HG03064 (cell line): Measurements from ENCODE around the gene MLLT1.

ENCODE experiments used
- ATAC-seq: cut with Tn5 transposase; IDR thresholded peaks from one replicate; pipeline ENCODE4 v1.9.1; 2021; ENCODE audit warnings: low read depth; ENCODE audit not compliant: unreplicated experiment

The MLLT1 gene

DNA sequence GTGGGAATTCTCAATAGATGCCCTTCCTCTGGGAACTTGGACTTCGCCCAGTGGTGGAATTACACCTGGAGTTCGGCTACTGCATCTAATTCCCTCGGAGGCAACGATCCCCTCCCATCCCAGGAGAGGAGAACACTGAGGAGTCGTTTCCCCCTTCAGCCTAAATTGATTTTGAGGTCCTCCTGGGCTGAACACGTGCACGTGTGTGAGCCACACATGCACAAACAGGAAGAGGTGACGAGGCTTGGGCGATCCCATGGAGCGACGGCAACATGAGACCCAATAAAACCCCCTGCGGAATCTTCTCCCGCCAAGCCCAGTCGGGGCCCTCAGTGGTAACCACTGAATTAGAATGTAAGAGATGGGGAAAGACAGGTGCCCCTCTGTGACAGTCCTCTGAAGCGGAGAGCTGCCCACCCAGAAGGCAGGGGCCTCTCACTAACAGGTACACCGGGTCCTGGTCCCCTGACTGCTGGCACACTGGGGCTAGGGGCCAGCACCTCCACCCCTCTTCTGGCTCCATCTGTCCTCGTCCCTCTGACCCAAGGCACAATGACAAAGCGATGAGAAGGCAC is 4.5 kb downstream of the MLLT1 start:
- ATAC-seq = no peak

DNA sequence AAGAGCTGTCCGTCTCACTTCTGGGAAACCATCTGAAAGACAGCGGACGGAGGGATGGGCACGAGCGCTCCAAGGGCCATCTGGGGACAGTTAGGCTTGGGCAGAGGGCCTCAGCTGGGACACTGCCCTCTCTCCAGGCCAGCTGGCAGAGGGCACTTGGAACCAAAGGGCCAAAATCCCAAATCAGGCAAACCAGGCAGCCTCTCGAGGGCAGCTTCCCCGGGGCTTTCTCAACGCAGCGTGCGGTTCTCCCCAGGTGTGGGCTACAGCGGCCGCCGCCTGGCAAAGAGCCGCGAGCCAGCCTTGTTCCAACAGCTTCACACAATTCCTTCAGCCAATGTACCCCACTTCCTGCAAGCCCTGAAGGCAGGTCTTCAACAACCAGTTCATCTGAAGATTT is 5.0 kb downstream of the MLLT1 start:
- ATAC-seq = no peak

DNA sequence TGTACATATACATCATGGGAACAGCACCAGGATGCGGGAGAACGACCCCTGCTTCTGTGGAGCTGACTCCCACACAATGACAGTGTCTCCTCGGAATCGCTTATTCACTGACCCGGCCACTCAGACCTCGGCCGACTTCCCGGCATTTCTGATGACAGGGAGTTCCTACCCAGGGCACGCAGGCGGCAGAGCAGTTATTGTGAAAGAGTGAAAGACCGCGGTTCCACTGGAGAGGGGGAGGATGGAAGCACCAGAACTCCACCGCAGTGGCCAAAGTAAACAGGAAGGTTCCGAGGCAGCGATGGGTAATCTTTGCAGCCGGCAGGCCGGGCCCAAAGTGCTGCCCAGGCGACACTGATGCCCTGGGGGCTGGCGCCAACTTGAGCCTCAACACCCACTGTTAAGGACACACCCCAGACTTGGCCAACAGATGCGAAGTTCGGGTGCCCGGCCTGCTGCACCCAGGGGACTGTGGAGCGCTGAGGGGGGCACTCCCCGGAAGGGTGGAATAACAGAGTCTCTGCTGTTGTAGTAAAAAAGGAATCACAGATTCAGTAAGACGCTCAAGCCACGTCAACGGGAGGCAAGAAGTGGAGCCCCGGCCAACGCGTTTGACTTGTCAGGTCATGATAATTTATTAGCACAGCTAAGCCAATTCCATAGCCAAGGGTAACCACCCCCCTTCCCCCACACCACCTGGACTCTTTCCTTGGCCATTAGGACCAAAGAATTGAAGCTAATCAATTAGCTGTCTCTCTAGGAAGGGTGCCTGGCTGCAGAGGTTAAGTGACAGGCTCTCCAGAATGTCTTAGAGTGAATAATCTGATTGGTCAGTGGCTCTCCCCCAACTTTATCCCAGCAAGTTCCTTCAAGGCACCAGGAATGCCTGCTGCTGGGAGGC is 5.8 kb downstream of the MLLT1 start:
- ATAC-seq = no peak

DNA sequence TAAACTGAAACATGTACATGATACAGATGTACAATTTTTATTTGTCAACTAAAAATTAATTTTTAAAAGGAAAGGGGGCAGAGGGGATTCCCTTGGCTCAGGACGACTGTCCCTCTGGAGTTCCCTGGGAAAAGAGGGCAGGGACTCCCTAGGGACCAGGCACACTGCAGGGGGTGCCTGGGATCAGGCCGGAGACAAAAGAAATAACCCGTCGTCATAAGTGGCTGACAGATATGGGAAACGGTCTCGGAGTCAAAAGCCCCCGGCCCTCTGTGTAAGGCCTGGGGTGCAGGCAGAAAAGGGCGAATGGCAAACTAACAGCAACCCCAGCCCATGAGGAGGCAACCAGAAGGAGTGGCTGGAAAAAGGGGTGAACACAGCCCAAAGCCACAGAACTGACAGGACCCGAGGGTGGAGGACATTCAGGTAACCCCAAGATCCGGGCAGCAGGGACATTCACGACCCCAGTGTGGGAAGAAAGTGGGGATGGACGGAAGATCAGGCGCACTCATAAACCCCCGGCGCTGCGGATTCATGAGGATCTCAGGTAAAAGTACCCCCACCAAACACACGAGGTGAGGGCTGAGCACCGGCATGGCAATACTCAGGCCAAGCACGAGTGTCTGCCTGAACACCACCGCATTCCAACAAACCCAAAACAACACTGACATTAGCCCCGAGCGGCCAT is 6.7 kb downstream of the MLLT1 start:
- no peak for ATAC-seq

DNA sequence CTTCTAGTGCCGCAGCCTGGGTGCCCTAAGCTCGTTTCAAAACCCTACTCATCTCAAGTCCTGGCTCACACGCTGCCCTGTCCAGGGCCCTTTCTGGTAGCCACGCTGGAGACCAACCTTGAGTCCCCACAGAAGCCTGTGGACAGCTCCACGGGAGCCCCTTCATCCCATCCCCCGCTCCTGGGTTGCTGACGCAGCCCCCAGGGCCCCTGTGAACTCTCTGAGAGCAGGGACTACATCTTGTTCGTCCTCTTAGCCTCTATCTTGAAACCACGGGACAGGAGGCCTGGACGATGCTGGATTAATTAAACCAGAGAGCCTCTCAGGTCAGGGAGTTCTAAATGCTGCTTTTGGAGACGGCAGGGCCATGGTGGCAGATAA is 7.4 kb downstream of the MLLT1 start:
- no peak for ATAC-seq

DNA sequence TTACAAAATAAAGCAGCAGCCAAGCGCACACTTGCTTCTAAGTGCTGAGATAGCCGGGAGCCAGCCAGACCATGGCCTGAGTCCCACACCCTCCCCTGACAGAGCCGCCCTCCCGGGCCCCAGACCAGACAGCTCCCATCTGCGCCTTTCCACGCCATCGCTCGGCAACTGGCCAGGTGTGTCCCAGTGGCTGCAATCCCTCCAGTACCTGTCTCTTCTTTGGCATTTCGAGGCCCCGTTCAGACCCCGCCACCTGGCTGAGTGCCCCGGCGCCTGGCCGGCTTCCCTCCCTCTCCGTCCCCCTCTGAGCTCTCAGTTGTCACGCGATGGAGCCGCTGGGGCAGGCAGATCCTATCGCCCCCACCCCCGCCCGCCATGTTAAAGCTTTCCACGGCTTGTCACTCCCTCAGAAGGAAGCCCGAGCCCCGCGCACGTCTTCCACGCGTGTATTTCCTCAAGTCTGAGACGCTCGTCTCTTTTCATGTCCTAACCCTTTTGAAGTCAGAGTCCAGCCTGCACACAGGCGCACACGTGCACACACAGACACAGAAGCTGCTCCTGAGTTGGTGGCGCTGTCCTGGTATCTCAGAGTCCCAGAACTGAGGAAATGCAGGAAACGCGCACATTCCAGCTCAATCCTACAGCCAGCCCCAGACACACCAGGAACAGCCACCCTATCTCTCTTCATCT is 7.9 kb downstream of the MLLT1 start:
- no peak for ATAC-seq

DNA sequence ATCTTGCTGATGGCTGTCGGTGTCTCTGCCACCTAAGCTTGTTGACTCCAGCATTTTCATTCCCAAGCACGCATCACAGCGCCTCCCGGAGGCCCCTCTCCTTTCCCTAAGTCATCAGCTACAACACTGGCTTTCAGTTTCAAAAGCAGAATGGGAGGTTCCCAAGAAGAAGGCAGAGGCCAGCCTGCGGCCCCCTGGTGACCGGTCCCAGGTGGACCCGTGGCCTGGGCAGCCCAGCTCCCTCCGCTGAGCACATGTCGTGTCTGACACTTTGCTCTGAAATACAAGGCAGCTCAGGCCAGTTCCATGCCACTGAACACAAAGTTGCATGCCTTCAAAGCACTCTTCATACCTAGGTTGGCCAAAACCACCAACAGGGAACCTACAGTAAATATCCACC is 8.5 kb downstream of the MLLT1 start:
- no peak for ATAC-seq

DNA sequence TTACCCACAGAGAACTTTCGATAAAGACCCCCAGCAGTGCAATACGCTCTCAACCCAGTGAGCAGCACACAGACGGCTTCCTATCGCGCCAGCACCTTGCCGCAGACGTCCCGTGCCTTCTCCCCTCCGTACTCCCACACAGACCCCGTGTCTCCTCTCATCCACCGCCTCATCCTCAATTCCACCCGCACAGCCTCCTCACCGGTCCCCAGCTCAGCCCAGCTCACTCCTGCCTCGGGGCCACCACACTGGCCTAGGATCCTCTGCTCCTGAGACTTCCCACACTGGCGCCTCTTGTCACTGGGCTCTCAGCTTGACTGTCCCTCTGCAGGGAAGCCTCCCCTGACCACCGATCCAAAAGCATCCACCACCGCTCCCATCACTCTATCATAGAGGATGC is 9.0 kb downstream of the MLLT1 start:
- ATAC-seq = no peak

DNA sequence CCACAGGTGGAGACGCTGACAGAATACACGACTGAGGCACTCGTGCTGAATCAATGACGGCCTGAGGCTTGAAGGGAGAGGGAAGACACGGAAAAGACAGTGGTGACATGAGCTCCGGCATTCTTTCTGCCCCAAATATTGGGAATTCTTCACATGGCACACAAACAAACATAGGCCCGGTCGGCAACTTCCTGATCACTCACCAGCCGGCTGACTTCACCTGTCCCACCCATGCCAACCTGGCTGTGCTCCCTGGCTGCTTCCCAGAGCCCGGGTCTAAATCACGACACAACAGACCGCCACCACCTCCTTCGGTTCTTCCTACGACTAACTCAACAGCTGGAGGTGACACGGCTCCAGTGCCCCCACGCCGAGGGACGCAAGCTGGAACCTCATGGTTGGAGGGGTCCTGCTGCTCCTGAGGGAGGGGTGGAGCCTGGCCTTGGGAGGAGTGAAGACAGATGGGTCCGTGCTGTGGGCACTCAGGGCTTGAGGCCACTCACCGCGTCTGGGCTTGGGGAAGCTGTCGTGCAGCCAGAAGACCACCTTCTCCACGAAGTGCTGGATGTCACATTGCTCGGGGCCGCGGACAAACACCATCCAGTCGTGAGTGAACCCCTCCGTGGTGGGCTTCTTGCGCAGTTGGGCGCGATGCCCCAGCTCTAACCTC is 9.6 kb downstream of the MLLT1 start:
- no peak for ATAC-seq

DNA sequence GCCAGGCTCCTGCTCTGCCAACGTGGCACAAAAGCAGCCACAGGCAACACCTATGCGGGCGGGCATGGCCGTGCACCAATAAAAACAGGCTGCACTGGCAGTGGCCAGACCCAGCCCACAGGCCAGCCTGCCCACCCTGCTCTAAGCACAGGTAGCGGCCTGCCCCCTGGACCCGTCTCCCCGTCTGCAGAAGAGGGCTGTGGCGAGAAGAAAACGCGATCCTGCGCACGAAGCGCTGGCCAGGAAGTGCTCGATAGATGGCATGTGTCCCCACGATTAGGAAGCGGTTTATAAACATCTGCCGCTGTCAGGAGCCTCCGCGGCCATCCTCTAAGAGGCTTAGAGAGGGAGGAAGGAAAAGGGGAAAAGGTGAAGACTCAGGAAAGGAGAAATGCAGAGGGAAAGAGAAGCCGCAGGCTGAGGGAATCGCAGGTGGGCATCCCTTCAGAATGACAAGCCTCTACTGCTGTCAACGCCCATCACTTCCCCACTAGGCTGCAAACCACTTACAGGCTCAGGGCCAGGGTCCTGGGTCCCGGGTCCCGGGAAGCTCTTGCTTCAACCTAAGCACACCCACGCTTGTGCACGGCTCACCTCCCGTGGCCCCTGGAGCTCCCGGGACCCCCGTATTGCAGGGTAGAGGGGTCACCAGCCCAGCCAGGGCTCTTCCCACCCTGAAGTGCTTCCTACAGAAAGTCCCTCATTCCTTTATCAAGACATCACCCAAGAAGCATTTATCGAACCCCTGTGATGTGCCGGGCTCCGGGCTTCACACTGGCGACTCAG is 10.5 kb downstream of the MLLT1 start:
- ATAC-seq = no peak

DNA sequence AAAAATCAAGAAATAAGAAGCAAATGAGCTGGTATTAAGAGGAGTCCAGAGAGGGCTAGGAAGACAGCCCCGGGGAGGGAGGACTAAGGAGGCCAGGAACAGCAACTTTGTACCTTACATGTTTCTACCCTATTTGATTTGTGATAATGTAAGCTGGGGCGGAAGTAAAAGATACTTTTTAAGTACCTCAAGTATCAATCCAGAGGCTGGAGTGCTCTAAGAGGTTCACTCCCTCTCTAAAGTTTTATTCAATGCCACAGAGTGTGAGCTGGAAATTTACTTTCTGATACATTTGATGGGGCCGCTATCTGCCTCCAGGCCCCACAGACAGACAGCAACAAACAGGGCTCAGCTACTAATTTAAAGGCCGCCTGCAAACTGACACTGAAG is 11.4 kb downstream of the MLLT1 start:
- no peak for ATAC-seq

DNA sequence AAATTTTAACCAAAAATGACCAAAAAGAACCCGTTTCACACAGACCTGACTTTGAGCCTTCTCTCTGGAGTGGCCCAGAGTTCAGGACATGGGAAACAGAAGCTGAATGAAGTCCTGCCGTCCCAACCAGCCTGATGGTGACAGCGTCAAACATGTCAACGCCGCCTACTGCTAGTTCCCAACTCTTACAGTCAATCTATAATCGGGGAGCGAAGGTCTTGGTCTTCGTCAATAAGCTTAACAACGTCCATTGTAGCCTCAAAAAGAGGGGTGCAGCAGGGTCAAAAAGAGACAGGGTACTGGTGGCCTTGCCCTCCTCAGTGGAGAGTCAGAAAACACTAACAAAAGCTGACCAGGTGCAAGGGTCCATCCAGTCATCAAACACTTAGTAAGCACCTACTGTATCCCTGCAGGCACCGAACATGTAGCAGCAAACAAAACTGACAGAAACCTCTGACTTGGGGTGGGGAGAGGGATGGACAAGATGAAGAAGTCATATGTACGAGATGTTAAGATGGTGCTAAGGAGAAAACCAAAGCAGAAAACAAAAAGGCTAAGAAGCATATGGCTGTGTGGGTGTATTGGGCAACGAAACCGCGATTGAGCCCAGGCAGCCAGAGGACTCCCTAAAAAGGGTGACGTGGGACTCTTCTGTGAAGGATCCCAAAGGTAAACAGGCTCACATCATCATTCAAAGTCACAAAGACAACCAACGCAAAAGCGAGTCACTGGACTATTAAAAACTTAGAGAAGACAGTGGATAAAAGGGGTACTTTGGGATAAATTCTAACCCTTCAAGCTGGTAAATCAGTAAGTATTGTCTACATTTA is 12.0 kb downstream of the MLLT1 start:
- ATAC-seq = no peak

DNA sequence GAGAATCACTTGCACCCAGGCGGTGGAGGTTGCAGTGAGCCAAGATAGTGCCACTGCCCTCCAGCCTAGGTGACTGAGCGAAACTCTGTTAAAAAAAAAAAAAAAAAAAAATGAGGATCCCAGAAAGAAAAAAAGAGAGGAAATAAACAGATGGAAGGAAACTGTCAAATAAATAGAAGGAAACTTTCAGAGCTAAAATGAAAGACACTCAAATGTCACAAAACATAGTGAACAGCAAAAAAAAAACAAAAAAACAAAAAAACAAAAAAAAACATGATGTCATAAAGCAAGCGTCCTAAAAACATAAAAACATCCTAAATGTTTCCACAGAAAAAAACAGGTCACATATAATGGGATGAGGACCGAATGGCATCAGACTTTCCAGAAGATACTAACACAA is 15.0 kb downstream of the MLLT1 start:
- ATAC-seq = no peak

DNA sequence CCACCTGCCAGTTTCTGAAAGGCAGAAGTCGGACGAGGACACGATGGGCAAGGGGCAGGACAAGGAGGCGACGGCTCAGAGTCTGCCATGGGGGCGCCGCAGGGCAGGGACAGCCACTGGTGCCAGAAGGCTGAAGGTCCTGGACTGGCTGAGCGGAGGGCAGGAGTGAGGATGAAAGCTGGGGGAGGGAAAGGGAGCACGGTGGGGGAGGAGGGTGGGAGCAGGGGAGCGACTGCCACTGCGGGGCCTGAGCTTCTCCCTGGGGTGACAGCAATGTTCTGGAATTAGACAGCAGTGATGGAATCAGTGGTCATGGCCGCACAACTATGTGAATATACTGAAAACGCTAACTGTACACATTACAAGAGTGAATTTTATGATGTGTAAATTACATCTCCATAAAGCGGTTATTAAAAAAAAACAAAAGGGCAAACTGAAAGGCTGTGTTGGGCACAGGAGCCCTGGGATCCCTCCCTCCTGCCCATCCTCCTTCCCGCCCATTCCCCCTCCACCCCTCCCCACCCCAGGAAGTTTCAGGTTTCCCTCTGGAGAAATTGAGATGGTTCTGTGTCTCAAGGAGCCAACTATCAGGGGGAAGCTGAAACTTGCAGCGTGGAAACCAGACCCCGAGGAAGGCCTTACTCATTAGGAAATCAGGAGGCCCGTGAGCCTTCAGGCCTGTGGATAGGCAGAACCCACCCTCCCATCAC is 15.9 kb downstream of the MLLT1 start:
- no peak for ATAC-seq

DNA sequence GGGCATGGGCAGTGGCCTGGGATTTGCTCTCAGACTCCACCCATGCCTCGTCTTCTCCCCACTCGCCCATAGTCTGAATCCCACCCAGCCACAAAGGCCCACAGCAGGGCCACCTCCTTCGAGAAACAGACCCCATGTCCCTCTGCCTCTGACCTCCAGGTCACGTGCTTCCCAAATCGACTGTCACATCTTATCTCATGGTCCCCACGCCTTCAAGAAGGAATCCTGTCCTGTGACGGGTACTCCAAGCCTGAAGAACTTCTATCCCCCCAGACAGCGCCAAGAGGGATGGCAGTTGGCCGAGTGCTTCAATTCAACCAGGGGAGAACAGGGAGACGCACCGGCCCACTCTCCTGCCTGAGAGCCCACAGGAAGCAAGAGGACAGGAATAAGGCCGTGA is 16.5 kb downstream of the MLLT1 start:
- no peak for ATAC-seq

DNA sequence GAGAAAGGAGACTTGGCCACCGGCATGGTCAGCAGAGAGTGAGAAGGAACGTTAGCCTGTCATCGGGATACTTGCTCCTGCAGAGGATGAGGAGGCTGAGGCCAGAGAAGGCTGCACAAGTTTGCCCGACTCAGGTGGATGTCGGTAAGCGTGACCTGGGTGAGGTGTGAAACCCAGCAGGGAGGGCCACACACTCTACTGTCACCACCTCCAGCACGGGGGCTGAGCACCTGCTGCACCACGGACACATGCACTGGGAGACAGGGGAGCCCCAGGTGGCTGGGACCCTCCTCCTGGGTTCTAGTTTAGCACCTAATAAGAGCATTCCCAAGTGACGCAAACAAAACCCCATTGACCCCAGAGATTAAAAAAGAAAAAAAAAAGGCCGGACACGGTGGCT is 17.3 kb downstream of the MLLT1 start:
- ATAC-seq = no peak

DNA sequence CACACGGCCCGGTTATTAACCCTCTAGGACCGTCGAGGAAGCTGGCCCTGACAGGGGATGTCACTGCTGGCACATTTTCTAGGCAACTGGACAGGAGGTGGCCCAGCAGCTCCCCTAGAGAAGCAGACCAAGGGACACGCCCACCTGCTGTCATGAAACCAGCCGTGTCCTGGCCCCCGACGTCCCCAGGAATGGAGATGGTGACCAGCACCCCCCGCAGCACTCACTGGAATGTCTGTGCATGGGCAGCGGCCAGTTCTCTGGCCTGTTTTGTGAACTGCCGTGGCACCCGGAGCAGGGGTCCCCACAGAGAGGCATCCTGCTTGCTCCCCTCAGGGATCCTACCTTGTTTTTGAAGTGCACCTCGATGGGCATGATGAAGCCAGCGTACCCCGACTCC is 17.9 kb downstream of the MLLT1 start:
- ATAC-seq = no peak

DNA sequence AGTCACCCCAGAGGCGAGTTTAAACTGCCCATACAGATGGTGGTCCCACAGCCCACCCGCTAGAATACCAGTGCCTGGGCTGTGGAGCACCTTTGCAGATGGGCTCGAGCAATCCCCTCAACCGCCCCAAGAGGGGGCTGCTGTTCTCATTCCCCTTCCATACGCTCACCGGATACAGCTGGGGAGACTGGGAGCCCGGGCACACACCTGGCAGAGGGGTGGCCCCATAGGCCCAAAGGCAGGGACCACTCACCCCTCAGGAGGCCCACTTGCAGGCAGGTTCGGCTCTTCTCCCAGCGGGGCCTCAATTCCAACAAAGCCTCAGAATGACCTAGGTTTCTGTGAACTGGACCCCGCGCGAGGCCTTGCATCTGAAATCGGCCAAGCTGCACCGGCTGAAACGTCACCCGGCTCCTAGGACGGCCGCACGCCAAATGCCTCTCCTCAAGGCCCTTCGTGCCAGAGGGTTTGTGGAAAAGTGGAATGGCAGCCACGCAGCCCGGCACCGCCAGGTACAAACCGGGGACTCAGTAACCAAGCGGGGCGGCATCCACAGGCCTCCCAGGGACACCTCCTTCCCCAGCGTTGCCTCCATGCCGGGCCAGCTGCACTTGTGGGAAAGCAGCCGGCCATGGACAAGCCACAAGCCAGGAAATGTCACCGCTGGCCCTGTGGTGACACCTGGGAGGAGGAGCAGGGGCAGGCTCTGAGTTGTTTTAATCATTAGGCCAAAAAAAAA is 18.7 kb downstream of the MLLT1 start:
- ATAC-seq = no peak
